HepG2 (cell line): ENCODE results near the gene ZNF20. TPM values are rescaled to one million over a fixed set of nuclear protein-coding genes. Genes with fewer than 3 reads are reported as not detected.

Experiments
- FOXA3 ChIP-seq: IDR thresholded peaks from 2 replicates; pipeline ENCODE4 v1.6.1; 2016; ENCODE audit warnings: missing genetic modification reagents, missing compliant biosample characterization
- KDM2A ChIP-seq: sonication (generic); formaldehyde crosslinking; IDR thresholded peaks from 2 replicates; pipeline ENCODE4 v1.4.0; 2020; ENCODE audit warnings: low read depth, missing genetic modification reagents, borderline replicate concordance
- MYNN ChIP-seq: sonication (generic); formaldehyde crosslinking; IDR thresholded peaks from 2 replicates; pipeline ENCODE4 v1.4.0; 2020; ENCODE audit warnings: mild to moderate bottlenecking, low read depth, missing genetic modification reagents
- NONO ChIP-seq, 2 experiments: fragments of 450-650 bp in 1 of 2; sonication (generic) in 1 of 2; formaldehyde crosslinking in 1 of 2; IDR thresholded peaks in 1 of 2; conservative IDR thresholded peaks in 1 of 2; 2 replicates each; pipeline versions ENCODE4 v1.6.1 to v1.8.0; 2017 to 2022; ENCODE audit warnings: mild to moderate bottlenecking in 1 of 2, missing genetic modification reagents in 1 of 2, moderate library complexity in 1 of 2
- SP140L ChIP-seq: sonication (generic); formaldehyde crosslinking; IDR thresholded peaks from 2 replicates; pipeline ENCODE4 v1.4.0; 2020; ENCODE audit warnings: missing genetic modification reagents, borderline replicate concordance
- TARDBP ChIP-seq: sonication (generic); formaldehyde crosslinking; IDR thresholded peaks from 2 replicates; pipeline ENCODE4 v1.8.0; 2022; ENCODE audit warnings: mild to moderate bottlenecking, missing genetic modification reagents
- TCF12 ChIP-seq, 2 experiments: fragments of 450-650 bp in 1 of 2; sonication (generic) in 1 of 2; formaldehyde crosslinking in 1 of 2; IDR thresholded peaks; 2 replicates each; pipeline versions ENCODE4 v1.6.1 to v1.8.0; 2017 to 2022; ENCODE audit warnings: antibody characterized with exemption in 1 of 2, mild to moderate bottlenecking in 1 of 2, missing genetic modification reagents in 1 of 2, moderate library complexity in 1 of 2
- TEAD3 ChIP-seq: optimal IDR thresholded peaks from 2 replicates; pipeline ENCODE3; 2016; ENCODE audit warnings: borderline replicate concordance
- XRCC5 ChIP-seq: fragments of 200-400 bp; formaldehyde crosslinking; optimal IDR thresholded peaks from 2 replicates; pipeline ENCODE3; 2017; ENCODE audit warnings: mild to moderate bottlenecking, low read length
- ZFP62 ChIP-seq: sonication (generic); formaldehyde crosslinking; IDR thresholded peaks from 2 replicates; pipeline ENCODE4 v1.4.0; 2020; ENCODE audit warnings: missing genetic modification reagents
- ZKSCAN8 ChIP-seq: IDR thresholded peaks from 2 replicates; pipeline ENCODE4 v1.6.1; 2016; ENCODE audit warnings: borderline replicate concordance, missing genetic modification reagents, missing compliant biosample characterization
- ZNF496 ChIP-seq: sonication (generic); formaldehyde crosslinking; IDR thresholded peaks from 2 replicates; pipeline ENCODE4 v1.8.1; 2023; ENCODE audit warnings: mild to moderate bottlenecking, moderate library complexity, missing genetic modification reagents; ENCODE audit not compliant: insufficient replicate concordance
- ZNF567 ChIP-seq: sonication (generic); formaldehyde crosslinking; IDR thresholded peaks from 2 replicates; pipeline ENCODE4 v1.8.1; 2023; ENCODE audit warnings: mild to moderate bottlenecking, missing genetic modification reagents, borderline replicate concordance
- ZNF619 ChIP-seq: sonication (generic); formaldehyde crosslinking; IDR thresholded peaks from 2 replicates; pipeline ENCODE4 v1.4.0; 2020; ENCODE audit warnings: mild to moderate bottlenecking, missing genetic modification reagents
- ZNF660 ChIP-seq: sonication (generic); formaldehyde crosslinking; IDR thresholded peaks from 2 replicates; pipeline ENCODE4 v1.5.1; 2020; ENCODE audit warnings: mild to moderate bottlenecking, low read depth, missing genetic modification reagents, borderline replicate concordance
- ZNF777 ChIP-seq: sonication (generic); formaldehyde crosslinking; IDR thresholded peaks from 2 replicates; pipeline ENCODE4 v1.4.0; 2020; ENCODE audit warnings: missing genetic modification reagents
- polyA plus RNA-seq, 8 experiments: library from polyadenylated mRNA; depleted of rRNA in 3 of 8; stranded (reverse) in 7 of 8; unstranded in 1 of 8; fragments of >200 nt; fragmentation: Illumina TruSeq in 4 of 8; extraction: Trizol in 4 of 8; gene quantifications; 2 replicates each; pipeline versions ENCODE4 v1.2.1 to v1.2.3, GENCODE V29; 2011 to 2016; ENCODE audit warnings: low read depth in 4 of 8, missing spikeins in 1 of 8, mixed read lengths in 1 of 8; ENCODE audit not compliant: insufficient read depth in 1 of 8
- total RNA-seq, 5 experiments: library from RNA; depleted of rRNA; stranded (reverse); fragments of >200 nt; fragmentation: Illumina TruSeq; extraction: Trizol; gene quantifications; 2 replicates each; pipeline ENCODE4 v1.2.3, GENCODE V29; 2016; ENCODE audit warnings: low read depth in 1 of 5
- TF ChIP-seq, protein P1 (sequence below): sonication (generic); formaldehyde crosslinking; IDR thresholded peaks from 2 replicates; pipeline ENCODE4 v1.5.1; 2020; ENCODE audit warnings: missing genetic modification reagents, mild to moderate bottlenecking, borderline replicate concordance
- TF ChIP-seq, protein P2 (sequence below): sonication (generic); formaldehyde crosslinking; IDR thresholded peaks from 2 replicates; pipeline ENCODE4 v1.5.0; 2020; ENCODE audit warnings: missing genetic modification reagents
- TF ChIP-seq, protein P3 (sequence below): sonication (generic); formaldehyde crosslinking; IDR thresholded peaks from 2 replicates; pipeline ENCODE4 v1.4.0; 2020; ENCODE audit warnings: missing genetic modification reagents
- TF ChIP-seq, protein P4 (sequence below), 2 experiments: sonication (generic) in 1 of 2; formaldehyde crosslinking in 1 of 2; IDR thresholded peaks; 2 replicates each; pipeline versions ENCODE4 v1.5.1 to v1.6.1; 2011 to 2020; ENCODE audit warnings: borderline replicate concordance in 1 of 2, low read depth in 1 of 2, low read length in 1 of 2, mild to moderate bottlenecking in 1 of 2, missing genetic modification reagents in 1 of 2, moderate library complexity in 1 of 2

The ZNF20 gene
- total and polyA plus RNA-seq, 2 of the 13 experiments (the other 11 are each of a cell fraction or from before 2014, with no cell fraction given), result 1.6 to 8.0 TPM

DNA sequence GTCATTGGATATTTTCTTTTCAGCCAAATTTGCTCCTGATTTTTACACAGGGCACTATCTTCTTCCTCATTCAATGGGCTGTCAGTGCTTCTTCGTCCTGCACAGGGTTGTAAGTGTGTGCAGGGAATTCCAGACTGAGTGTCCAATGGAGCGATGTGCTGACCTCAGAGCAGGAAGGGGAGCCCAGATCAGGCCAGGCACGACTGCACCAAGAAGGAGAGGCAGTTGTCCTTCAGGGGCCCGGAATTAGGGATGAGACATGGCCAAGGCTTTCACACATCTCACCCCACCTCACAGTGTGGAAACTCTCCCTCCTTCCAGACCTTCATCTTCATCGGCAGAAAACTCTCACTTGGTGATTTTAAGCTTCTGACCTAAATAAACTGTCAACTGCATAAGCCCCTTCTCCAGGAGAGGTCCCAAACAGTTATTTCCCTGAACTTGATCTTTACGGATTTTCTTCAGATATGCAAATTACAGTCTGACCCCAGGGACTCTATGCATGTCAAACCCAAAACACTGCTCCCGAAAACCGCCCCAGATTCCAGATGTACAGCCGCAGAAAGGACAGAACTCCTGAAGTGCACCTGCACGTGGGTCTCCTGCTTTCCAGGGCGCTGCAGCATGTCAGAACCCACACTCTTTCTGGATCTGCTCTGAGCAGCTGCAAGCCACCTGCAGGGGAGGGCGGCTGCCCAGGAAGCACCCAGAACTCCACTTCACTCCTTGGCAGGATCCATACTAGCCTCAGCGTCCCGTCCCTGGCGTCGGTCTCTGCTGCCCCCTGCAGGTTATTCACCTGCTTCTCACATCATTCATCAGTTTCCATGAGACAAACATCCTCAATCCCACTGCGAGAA is 625 bp upstream of the ZNF20 start (continued):
- no peak for TF ChIP-seq ZNF496 (CRISPR knock-in tag)
- no peak for TF ChIP-seq MYNN (CRISPR knock-in tag)
- 0 out of 2 replicates have a peak, but pooled peaks have one; percentile 25 for TF ChIP-seq ZNF567 (CRISPR knock-in tag)
- TF ChIP-seq FOXA3 (CRISPR knock-in tag), result 0 out of 2 replicates have a peak, but pooled peaks have one; percentile 6
- TF ChIP-seq, protein P1, sequence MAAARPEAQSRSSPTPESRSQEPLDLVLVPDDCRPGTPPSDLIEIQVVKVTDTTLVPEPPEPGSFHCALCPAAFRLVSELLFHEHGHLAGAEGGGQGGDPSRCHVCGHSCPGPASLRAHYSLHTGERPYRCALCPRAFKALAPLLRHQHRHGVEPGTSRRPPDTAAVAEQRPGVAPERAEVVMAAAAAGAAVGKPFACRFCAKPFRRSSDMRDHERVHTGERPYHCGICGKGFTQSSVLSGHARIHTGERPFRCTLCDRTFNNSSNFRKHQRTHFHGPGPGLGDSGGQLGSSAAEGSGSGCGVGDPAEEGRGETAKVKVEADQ (CRISPR knock-in tag), result no peak; the same call in 1 of the 2 replicates
- TF ChIP-seq ZFP62 (CRISPR knock-in tag), result no peak
- peak; percentile 45 for TF ChIP-seq TEAD3 (CRISPR knock-in tag)
- TF ChIP-seq, protein P2, sequence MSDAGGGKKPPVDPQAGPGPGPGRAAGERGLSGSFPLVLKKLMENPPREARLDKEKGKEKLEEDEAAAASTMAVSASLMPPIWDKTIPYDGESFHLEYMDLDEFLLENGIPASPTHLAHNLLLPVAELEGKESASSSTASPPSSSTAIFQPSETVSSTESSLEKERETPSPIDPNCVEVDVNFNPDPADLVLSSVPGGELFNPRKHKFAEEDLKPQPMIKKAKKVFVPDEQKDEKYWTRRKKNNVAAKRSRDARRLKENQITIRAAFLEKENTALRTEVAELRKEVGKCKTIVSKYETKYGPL (CRISPR knock-in tag), result no peak
- TF ChIP-seq ZKSCAN8 (CRISPR knock-in tag), result 0 out of 2 replicates have a peak, but pooled peaks have one; percentile 20
- no peak for TF ChIP-seq ZNF777
- TF ChIP-seq ZNF660 (CRISPR knock-in tag), result no peak
- TF ChIP-seq XRCC5, result peak; percentile 58
- TF ChIP-seq, protein P3, sequence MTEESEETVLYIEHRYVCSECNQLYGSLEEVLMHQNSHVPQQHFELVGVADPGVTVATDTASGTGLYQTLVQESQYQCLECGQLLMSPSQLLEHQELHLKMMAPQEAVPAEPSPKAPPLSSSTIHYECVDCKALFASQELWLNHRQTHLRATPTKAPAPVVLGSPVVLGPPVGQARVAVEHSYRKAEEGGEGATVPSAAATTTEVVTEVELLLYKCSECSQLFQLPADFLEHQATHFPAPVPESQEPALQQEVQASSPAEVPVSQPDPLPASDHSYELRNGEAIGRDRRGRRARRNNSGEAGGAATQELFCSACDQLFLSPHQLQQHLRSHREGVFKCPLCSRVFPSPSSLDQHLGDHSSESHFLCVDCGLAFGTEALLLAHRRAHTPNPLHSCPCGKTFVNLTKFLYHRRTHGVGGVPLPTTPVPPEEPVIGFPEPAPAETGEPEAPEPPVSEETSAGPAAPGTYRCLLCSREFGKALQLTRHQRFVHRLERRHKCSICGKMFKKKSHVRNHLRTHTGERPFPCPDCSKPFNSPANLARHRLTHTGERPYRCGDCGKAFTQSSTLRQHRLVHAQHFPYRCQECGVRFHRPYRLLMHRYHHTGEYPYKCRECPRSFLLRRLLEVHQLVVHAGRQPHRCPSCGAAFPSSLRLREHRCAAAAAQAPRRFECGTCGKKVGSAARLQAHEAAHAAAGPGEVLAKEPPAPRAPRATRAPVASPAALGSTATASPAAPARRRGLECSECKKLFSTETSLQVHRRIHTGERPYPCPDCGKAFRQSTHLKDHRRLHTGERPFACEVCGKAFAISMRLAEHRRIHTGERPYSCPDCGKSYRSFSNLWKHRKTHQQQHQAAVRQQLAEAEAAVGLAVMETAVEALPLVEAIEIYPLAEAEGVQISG (CRISPR knock-in tag), result 0 out of 2 replicates have a peak, but pooled peaks have one; percentile 30
- peak; percentile 60; the same call in 1 of the 2 replicates for TF ChIP-seq TARDBP (CRISPR knock-in tag)
- TF ChIP-seq SP140L (CRISPR knock-in tag), result no peak
- TF ChIP-seq, protein P4, sequence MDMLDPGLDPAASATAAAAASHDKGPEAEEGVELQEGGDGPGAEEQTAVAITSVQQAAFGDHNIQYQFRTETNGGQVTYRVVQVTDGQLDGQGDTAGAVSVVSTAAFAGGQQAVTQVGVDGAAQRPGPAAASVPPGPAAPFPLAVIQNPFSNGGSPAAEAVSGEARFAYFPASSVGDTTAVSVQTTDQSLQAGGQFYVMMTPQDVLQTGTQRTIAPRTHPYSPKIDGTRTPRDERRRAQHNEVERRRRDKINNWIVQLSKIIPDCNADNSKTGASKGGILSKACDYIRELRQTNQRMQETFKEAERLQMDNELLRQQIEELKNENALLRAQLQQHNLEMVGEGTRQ (IDR thresholded peaks at IDR 0.05; ENCODE audit: low read depth, low read length), result no peak
- TF ChIP-seq, protein P4 (CRISPR knock-in tag; IDR thresholded peaks at IDR 0.05; ENCODE audit: borderline replicate concordance), result no peak
- 0 out of 2 replicates have a peak, but pooled peaks have one; percentile 44 for TF ChIP-seq ZNF619 (CRISPR knock-in tag)
- no peak for TF ChIP-seq TCF12 (IDR thresholded peaks at IDR 0.05)
- TF ChIP-seq TCF12 (CRISPR knock-in tag; IDR thresholded peaks at IDR 0.05), result no peak
- TF ChIP-seq KDM2A, result peak; percentile 92
- no peak for TF ChIP-seq NONO (IDR thresholded peaks at IDR 0.05)
- TF ChIP-seq NONO (CRISPR knock-in tag; conservative IDR thresholded peaks at IDR 0.05), result 0 out of 2 replicates have a peak, but pooled peaks have one; percentile 15
